NT2/D1 (cell line): ENCODE measurements around the gene PRMT7.

Experiments
- SUZ12 ChIP-seq: IDR thresholded peaks from 2 replicates; pipeline ENCODE4 v1.6.1; 2011; ENCODE audit not compliant: insufficient read length, insufficient read depth; ENCODE audit errors: extremely low read depth
- YY1 ChIP-seq: IDR thresholded peaks from 2 replicates; pipeline ENCODE4 v1.6.1; 2011; ENCODE audit not compliant: insufficient read length, insufficient read depth
- ZNF274 ChIP-seq: IDR thresholded peaks from 2 replicates; pipeline ENCODE4 v1.6.1; 2011; ENCODE audit warnings: mild to moderate bottlenecking, low read depth, low read length

DNA sequence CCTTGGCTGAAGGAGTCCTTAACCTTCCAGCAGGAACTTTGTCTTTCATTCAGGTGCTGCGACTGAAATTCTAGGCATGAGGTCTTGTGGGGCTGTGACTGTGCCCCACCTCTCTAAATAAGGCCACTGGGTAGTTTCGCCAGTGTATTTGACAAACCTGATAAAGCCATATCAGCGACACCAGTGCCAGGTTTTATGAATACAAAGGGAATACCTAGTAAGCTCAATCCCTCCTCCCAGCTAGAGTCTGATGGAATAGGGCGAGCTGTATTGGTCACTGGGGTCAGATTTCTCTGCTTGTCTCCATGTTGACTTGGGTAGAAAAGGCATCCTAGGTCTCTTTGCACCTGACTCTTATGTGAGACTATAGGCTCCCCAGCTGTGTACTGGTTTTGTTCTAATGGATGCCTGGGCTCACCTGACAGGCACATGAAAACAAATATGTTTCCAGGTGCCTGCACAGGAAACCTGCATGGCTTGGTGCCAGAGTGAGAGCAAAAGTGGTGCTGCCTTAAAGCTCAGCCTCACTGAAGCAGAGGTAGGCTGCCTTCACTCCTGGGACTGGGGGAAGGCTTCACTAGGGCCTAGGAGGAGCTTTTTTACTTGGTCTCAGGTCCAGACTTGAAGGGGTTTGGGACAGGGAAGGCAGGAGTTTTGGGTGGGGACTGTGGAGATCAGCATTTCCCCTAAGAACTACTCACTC, 38.2 kb upstream of the PRMT7 start:
- no peak for TF ChIP-seq YY1
- TF ChIP-seq SUZ12 = no peak
- no peak for TF ChIP-seq ZNF274
